HG02642 (cell line): ENCODE measurements around the gene C19orf25.

Experiments used
- ATAC-seq: cut with Tn5 transposase; IDR thresholded peaks from one replicate; pipeline ENCODE4 v1.9.1; 2021; ENCODE audit warnings: mild to moderate bottlenecking; ENCODE audit not compliant: unreplicated experiment, poor library complexity

C19orf25 gene

GRCh38 chr19:1467490-1468273, 11.3 kb downstream of the C19orf25 start:
- ATAC-seq: no peak

- ATAC-seq: no peak
These were observed 11.9 kb downstream of the C19orf25 start for GRCh38 chr19:1467215-1467489.

GRCh38 chr19:1466461-1467214, 12.4 kb downstream of the C19orf25 start:
- no peak for ATAC-seq

- no peak for ATAC-seq
These were observed 13.0 kb downstream of the C19orf25 start for GRCh38 chr19:1466018-1466460.

- ATAC-seq: no peak
These were observed 13.6 kb downstream of the C19orf25 start for GRCh38 chr19:1465191-1466016.

GRCh38 chr19:1461862-1462261, 17.2 kb downstream of the C19orf25 start:
- no peak for ATAC-seq

- no peak for ATAC-seq
These were observed 18.7 kb downstream of the C19orf25 start for GRCh38 chr19:1460033-1460995.

- ATAC-seq: no peak
These were observed 19.5 kb downstream of the C19orf25 start for GRCh38 chr19:1459479-1459878.

- no peak for ATAC-seq
These were observed 21.1 kb downstream of the C19orf25 start for GRCh38 chr19:1457892-1458291.

- no peak for ATAC-seq
These were observed 21.8 kb downstream of the C19orf25 start for GRCh38 chr19:1457031-1457739.

- ATAC-seq: no peak
These were observed 22.7 kb downstream of the C19orf25 start for GRCh38 chr19:1456121-1456900.

- no peak for ATAC-seq
These were observed 23.5 kb downstream of the C19orf25 start for GRCh38 chr19:1455336-1456120.

- no peak for ATAC-seq
These were observed 24.0 kb downstream of the C19orf25 start for GRCh38 chr19:1455002-1455335.

GRCh38 chr19:1453525-1454364, 25.3 kb downstream of the C19orf25 start:
- no peak for ATAC-seq

GRCh38 chr19:1452802-1453524, 26.1 kb downstream of the C19orf25 start:
- no peak for ATAC-seq
